HEK293 (cell line): ENCODE data around the gene ZNF365.
"Not testable (repeated sequence)": the region's sequence is repeated elsewhere in the genome, so short reads cannot be mapped to it uniquely, and the experiment has no call there.

Experiments
- CTCF ChIA-PET: fragments of 350-600 bp; formaldehyde crosslinking; extraction: SDS; loops from one replicate; lab custom pipeline; 2021; ENCODE audit warnings: antibody characterized with exemption; lab: Yijun Ruan, JAX
- POLR2A ChIA-PET: fragments of 300-600 bp; formaldehyde crosslinking; extraction: SDS; loops from one replicate; lab custom pipeline; 2020; ENCODE audit warnings: antibody characterized with exemption, inconsistent platforms; lab: Yijun Ruan, JAX
- H3K27ac ChIP-seq: fragments of 200-500 bp; sonication (Bioruptor generic); 2 replicates; pipeline ENCODE4 v1.5.1; 2014; ENCODE audit warnings: low read depth, low read length, control low read depth, inconsistent platforms; ENCODE audit errors: extremely low read depth
- H3K36me3 ChIP-seq, 2 experiments: fragments of 200-500 bp in 1 of 2; sonication (Bioruptor generic) in 1 of 2; 1 replicate in 1 of 2; 2 replicates in 1 of 2; pipeline ENCODE4 v1.5.1; 2014 to 2017; ENCODE audit warnings: inconsistent platforms in 2 of 2, low read length in 2 of 2; ENCODE audit not compliant: control insufficient read depth in 2 of 2, insufficient read depth in 1 of 2
- H3K4me1 ChIP-seq: fragments of 200-500 bp; sonication (Bioruptor generic); 2 replicates; pipeline ENCODE4 v1.5.1; 2014; ENCODE audit warnings: mild to moderate bottlenecking, low read length, inconsistent platforms; ENCODE audit not compliant: control insufficient read depth, insufficient read depth
- H3K4me3 ChIP-seq: 2 replicates; pipeline ENCODE4 v1.5.1; 2011; ENCODE audit warnings: low read depth, mild to moderate bottlenecking, control low read depth, low read length, moderate library complexity
- H3K9me3 ChIP-seq: fragments of 200-500 bp; sonication (Bioruptor generic); 2 replicates; pipeline ENCODE4 v1.5.1; 2014; ENCODE audit warnings: low read depth, low read length, inconsistent platforms; ENCODE audit not compliant: control insufficient read depth, insufficient read depth
- AEBP2 ChIP-seq: fragments of 450-650 bp; formaldehyde crosslinking; IDR thresholded peaks from 2 replicates; pipeline ENCODE4 v1.5.1; 2016; ENCODE audit warnings: missing biosample characterization, missing genetic modification characterization, borderline replicate concordance
- HOXD13 ChIP-seq: sonication (generic); formaldehyde crosslinking; IDR thresholded peaks from 2 replicates; pipeline ENCODE4 v1.8.0; 2022; ENCODE audit warnings: missing genetic modification reagents, borderline replicate concordance
- SCRT1 ChIP-seq: fragments of 450-650 bp; formaldehyde crosslinking; IDR thresholded peaks from 2 replicates; pipeline ENCODE4 v1.5.1; 2016; ENCODE audit warnings: missing biosample characterization, missing genetic modification characterization, borderline replicate concordance
- ZBTB11 ChIP-seq: fragments of 450-650 bp; formaldehyde crosslinking; conservative IDR thresholded peaks from 2 replicates; pipeline ENCODE4 v1.5.1; 2016; ENCODE audit warnings: low read depth, missing biosample characterization, missing genetic modification characterization
- ZBTB8A ChIP-seq: fragments of 450-650 bp; formaldehyde crosslinking; IDR thresholded peaks from 2 replicates; pipeline ENCODE4 v1.5.1; 2016; ENCODE audit warnings: missing biosample characterization, missing genetic modification characterization
- ZEB2 ChIP-seq: fragments of 450-650 bp; formaldehyde crosslinking; IDR thresholded peaks from 2 replicates; pipeline ENCODE4 v1.5.1; 2016; ENCODE audit warnings: missing biosample characterization, missing genetic modification characterization
- ZNF138 ChIP-seq: fragments of 450-650 bp; formaldehyde crosslinking; IDR thresholded peaks from 2 replicates; pipeline ENCODE4 v1.5.1; 2016; ENCODE audit warnings: missing biosample characterization, missing genetic modification characterization, borderline replicate concordance
- ZNF280D ChIP-seq: fragments of 450-650 bp; formaldehyde crosslinking; IDR thresholded peaks from 2 replicates; pipeline ENCODE4 v1.5.1; 2016; ENCODE audit warnings: missing biosample characterization, missing genetic modification characterization
- ZNF350 ChIP-seq: fragments of 450-650 bp; formaldehyde crosslinking; IDR thresholded peaks from 2 replicates; pipeline ENCODE4 v1.5.0; 2017; ENCODE audit warnings: missing biosample characterization, mild to moderate bottlenecking, missing genetic modification characterization
- ZNF501 ChIP-seq: fragments of 450-650 bp; formaldehyde crosslinking; IDR thresholded peaks from 2 replicates; pipeline ENCODE4 v1.5.1; 2016; ENCODE audit warnings: missing biosample characterization, missing genetic modification characterization
- ZNF558 ChIP-seq: fragments of 450-650 bp; formaldehyde crosslinking; IDR thresholded peaks from 2 replicates; pipeline ENCODE4 v1.5.1; 2016; ENCODE audit warnings: missing biosample characterization, missing genetic modification characterization
- ZNF639 ChIP-seq: fragments of 450-650 bp; formaldehyde crosslinking; IDR thresholded peaks from 2 replicates; pipeline ENCODE4 v1.5.1; 2016; ENCODE audit warnings: missing biosample characterization, missing genetic modification characterization
- ZNF76 ChIP-seq: fragments of 450-650 bp; formaldehyde crosslinking; IDR thresholded peaks from 2 replicates; pipeline ENCODE4; 2016; ENCODE audit warnings: low read depth, missing biosample characterization, missing genetic modification characterization, borderline replicate concordance
- ZNF843 ChIP-seq: fragments of 450-650 bp; formaldehyde crosslinking; IDR thresholded peaks from 2 replicates; pipeline ENCODE4 v1.5.1; 2016; ENCODE audit warnings: missing biosample characterization, missing genetic modification characterization
- ZSCAN18 ChIP-seq: fragments of 450-650 bp; formaldehyde crosslinking; IDR thresholded peaks from 2 replicates; pipeline ENCODE4 v1.5.1; 2016; ENCODE audit warnings: missing biosample characterization, missing genetic modification characterization
- ZSCAN4 ChIP-seq: fragments of 450-650 bp; formaldehyde crosslinking; IDR thresholded peaks from 2 replicates; pipeline ENCODE4 v1.5.1; 2017; ENCODE audit warnings: missing biosample characterization, missing genetic modification characterization

Gene ZNF365

GRCh38 chr10:62377026-62377415 is 2.9 kb downstream of the ZNF365 start:
- H3K9me3 ChIP-seq: no peaks in the 10 kb centered on the region
- CTCF ChIA-PET: interaction anchor here (1.1 kb wide), 1 partner anchor 13 kb away, joined by 3 read pairs; no protein-coding TSS in a partner anchor
- H3K27ac ChIP-seq: no peak overlapping the region
- TF ChIP-seq ZNF76 (tag by site-specific recombination): no peak
- TF ChIP-seq ZNF501: no peak
- no peak for TF ChIP-seq ZBTB11
- TF ChIP-seq ZEB2: no peak
- no peak for TF ChIP-seq ZNF280D (tag by site-specific recombination)
- TF ChIP-seq ZSCAN18: no peak
- TF ChIP-seq AEBP2 (tag by site-specific recombination): no peak
- H3K36me3 ChIP-seq: no peaks in the 10 kb centered on the region
- no peak overlapping the region for H3K4me3 ChIP-seq
- peaks cover 10% of the 10 kb centered on the region for H3K4me1 ChIP-seq
- POLR2A ChIA-PET: no interaction called here

GRCh38 chr10:62377966-62378365 is 3.8 kb downstream of the ZNF365 start:
- TF ChIP-seq ZSCAN4 (no peak), ZNF843 (tag by site-specific recombination) (no peak), ZBTB8A (tag by site-specific recombination) (no peak), ZNF138 (tag by site-specific recombination) (no peak), HOXD13 (CRISPR knock-in tag) (no peak), ZNF558 (no peak), ZNF350 (tag by site-specific recombination) (no peak), SCRT1 (tag by site-specific recombination) (no peak), ZNF639 (no peak)
- H3K9me3 ChIP-seq: no peaks in the 10 kb centered on the region
- no peak overlapping the region for H3K4me3 ChIP-seq
- POLR2A ChIA-PET: no interaction called here
- CTCF ChIA-PET: no interaction called here
- H3K4me1 ChIP-seq: peaks cover 10% of the 10 kb centered on the region
- no peaks in the 10 kb centered on the region for H3K36me3 ChIP-seq
- H3K27ac ChIP-seq: no peak overlapping the region

- H3K27ac ChIP-seq, CTCF ChIA-PET, POLR2A ChIA-PET, H3K4me3 ChIP-seq, H3K9me3 ChIP-seq, H3K4me1 ChIP-seq, H3K36me3 ChIP-seq: not testable (repeated sequence)
Measured at GRCh38 chr10:62378877-62379276, 4.7 kb downstream of the ZNF365 start.
